ENCODE measurements around the gene GPR152. TPM values are rescaled to one million over a fixed set of nuclear protein-coding genes. Genes with fewer than 3 reads are reported as not detected.
A peak's percentile ranks its signal among the peaks of the same experiment; 100 is the strongest.

Gene GPR152
- polyA plus RNA-seq, 2 of the 4 experiments (the other 2 are of a cell fraction): not detected

DNA sequence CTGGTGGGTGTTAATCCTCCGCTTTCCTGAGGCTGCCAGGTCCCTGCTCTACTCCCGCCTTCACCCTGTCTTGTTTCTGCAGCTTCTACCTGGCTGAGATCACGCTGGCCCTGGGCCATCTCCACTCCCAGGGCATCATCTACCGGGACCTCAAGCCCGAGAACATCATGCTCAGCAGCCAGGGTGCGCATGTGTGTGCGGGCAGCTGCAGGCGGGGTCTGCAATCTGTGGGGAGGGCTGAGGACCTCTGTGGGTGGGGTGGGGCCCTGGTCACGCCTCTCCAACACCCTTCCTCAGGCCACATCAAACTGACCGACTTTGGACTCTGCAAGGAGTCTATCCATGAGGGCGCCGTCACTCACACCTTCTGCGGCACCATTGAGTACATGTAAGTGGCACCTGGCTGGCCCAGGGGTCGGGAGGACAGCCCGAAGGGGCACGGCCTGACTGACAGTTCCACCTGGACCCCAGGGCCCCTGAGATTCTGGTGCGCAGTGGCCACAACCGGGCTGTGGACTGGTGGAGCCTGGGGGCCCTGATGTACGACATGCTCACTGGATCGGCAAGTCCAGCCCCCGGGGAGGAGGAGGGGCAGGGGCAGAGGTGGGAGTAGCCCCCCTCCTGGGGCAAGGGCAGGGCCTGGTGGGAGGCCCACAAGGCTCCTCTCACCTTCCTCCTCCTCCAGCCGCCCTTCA, 19.7 kb downstream of the GPR152 start:
- ChIA-PET POLR2A (interaction anchor here (0.5 kb wide), 2 partner anchors 28 kb away, joined by 3 read pairs; no protein-coding TSS in a partner anchor), CTCF (interaction anchor here (1.0 to 1.2 kb wide), 2 partner anchors 50 to 73 kb away, joined by 3 to 4 read pairs; partner anchors contain the start of gene PITPNM1)
- WGBS (ENCODE audit: missing lambda C conversion rate): 87% methylated on average over 19 of the region's 22 CpGs
- Histone ChIP-seq H3K4me2 (no peak overlapping the region), H3K9me3 (no peaks in the 10 kb centered on the region), H3K27ac (no peak overlapping the region), H3K4me1 (peaks cover 19% of the 10 kb centered on the region; the same call in 2 of the 3 replicates), H3K4me3 (no peak overlapping the region)
- DNase-seq (ENCODE audit: low read depth in 1 of 2, low spot score in 1 of 2) (no peak), FAIRE-seq (no peak), ATAC-seq (no peak)
- no peak for TF ChIP-seq NR3C1 (IDR thresholded peaks at IDR 0.05)
- TF ChIP-seq RAD21 (conservative IDR thresholded peaks at IDR 0.05 in 1 of 2, IDR thresholded peaks at IDR 0.05 in 1 of 2): no peak
- TF ChIP-seq CHD4 (IDR thresholded peaks at IDR 0.05; ENCODE audit: borderline replicate concordance): no peak
- no peak for TF ChIP-seq ESRRA (IDR thresholded peaks at IDR 0.05; ENCODE audit: borderline replicate concordance, low read length)
- TF ChIP-seq, protein P1, sequence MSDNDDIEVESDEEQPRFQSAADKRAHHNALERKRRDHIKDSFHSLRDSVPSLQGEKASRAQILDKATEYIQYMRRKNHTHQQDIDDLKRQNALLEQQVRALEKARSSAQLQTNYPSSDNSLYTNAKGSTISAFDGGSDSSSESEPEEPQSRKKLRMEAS (IDR thresholded peaks at IDR 0.05): no peak
- TF ChIP-seq, protein P2, sequence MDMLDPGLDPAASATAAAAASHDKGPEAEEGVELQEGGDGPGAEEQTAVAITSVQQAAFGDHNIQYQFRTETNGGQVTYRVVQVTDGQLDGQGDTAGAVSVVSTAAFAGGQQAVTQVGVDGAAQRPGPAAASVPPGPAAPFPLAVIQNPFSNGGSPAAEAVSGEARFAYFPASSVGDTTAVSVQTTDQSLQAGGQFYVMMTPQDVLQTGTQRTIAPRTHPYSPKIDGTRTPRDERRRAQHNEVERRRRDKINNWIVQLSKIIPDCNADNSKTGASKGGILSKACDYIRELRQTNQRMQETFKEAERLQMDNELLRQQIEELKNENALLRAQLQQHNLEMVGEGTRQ (IDR thresholded peaks at IDR 0.05): no peak
- TF ChIP-seq JUNB (IDR thresholded peaks at IDR 0.05): no peak

DNA sequence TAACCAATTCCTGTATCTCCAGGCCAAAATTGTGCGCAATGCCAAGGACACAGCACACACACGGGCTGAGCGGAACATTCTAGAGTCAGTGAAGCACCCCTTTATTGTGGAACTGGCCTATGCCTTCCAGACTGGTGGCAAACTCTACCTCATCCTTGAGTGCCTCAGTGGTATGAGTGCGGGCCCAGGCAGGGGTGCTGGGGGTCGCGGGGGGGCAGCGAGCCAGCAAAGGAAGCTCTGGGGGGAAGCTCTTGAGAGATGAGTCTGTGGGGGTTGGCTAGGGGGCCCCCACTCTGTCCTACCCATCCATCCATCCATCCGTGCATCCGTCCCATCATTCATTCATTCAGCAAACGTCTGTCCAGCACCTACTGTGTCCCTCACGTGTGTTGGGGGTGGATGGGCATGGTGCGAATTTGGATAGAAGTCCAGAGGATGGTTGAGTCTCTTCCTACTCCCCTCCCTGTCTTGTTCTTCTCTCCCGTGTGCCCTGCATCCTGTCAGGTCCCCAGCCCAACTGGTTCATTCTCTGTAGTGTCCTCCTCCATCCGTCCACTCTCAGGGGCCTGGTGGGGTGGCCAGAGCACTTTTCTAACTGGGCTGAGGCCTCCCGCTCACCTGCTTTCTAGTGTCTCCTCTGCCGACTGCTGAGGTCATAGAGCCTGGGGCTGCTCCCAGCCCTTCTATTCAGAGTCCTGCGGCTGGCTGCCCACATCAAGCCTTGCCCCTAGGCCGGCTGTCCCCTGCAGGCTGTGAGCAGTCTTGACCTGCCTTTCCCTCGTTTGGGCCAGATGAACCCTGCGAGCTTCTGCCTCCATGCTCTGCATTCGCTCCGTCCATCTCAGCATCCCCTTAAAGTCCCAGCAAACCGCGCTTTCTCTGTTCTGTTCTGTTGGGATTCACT, 20.9 kb downstream of the GPR152 start:
- CTCF ChIA-PET: interaction anchor here (0.7 to 1.6 kb wide), 2 partner anchors 26 to 50 kb away, joined by 3 to 5 read pairs; no protein-coding TSS in a partner anchor
- FAIRE-seq (no peak), ATAC-seq (no peak), DNase-seq (ENCODE audit: low read depth in 1 of 2, low spot score in 1 of 2) (no peak)
- TF ChIP-seq KDM1A (IDR thresholded peaks at IDR 0.05; ENCODE audit: low read depth) (no peak), CBX8 (IDR thresholded peaks at IDR 0.05) (no peak), FOXS1 (CRISPR knock-in tag; IDR thresholded peaks at IDR 0.05) (no peak), BHLHE40 (IDR thresholded peaks at IDR 0.05; ENCODE audit: low read depth, low read length) (no peak), ZSCAN20 (CRISPR knock-in tag; IDR thresholded peaks at IDR 0.05) (no peak), ZC3H11A (IDR thresholded peaks at IDR 0.05) (no peak), EP300 (IDR thresholded peaks at IDR 0.05) (no peak), EHF (CRISPR knock-in tag; IDR thresholded peaks at IDR 0.05) (no peak), POLR2AphosphoS2 (conservative IDR thresholded peaks at IDR 0.05; ENCODE audit: low read length) (no peak), RNF2 (IDR thresholded peaks at IDR 0.05; ENCODE audit: borderline replicate concordance, low read depth) (no peak), NR3C1 (IDR thresholded peaks at IDR 0.05) (no peak), POLR2A (IDR thresholded peaks at IDR 0.05; ENCODE audit: low read length) (no peak)
- TF ChIP-seq, protein P1 (IDR thresholded peaks at IDR 0.05): no peak
- TF ChIP-seq, protein P2 (IDR thresholded peaks at IDR 0.05): no peak
- POLR2A ChIA-PET: no interaction called here
- WGBS (ENCODE audit: missing lambda C conversion rate): 86% methylated on average over 24 of the region's 24 CpGs
- Histone ChIP-seq H3K9me3 (no peaks in the 10 kb centered on the region), H3K4me1 (peaks cover 19% of the 10 kb centered on the region; the same call in 2 of the 3 replicates), H3K4me3 (no peak overlapping the region), H3K4me2 (no peak overlapping the region), H3K27ac (no peak overlapping the region)

DNA sequence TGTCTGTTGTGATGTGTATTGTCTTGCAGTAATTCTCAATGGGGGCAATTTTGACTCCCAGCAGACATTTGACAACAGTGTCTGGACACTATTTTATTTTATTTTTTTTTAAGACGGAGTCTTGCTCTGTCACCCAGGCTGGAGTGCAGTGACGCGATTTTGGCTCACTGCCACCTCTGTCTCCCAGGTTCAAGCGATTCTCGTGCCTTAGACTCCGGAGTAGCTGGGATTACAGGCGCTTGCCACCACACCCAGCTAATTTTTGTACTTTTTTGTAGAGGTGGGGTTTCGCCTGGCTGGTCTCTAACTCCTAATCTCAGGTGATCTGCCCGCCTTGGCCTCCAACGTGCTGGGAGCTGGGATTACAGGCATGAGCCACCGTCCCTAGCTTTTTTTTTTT, 22.8 kb downstream of the GPR152 start:
- CTCF ChIA-PET: interaction anchor here (0.7 to 1.6 kb wide), 4 partner anchors 9 to 167 kb away, joined by 3 to 5 read pairs (median 4); no protein-coding TSS in a partner anchor
- no peak for ATAC-seq
- no peak for FAIRE-seq

More for the DNA sequence above, 22.8 kb downstream of the GPR152 start:
- WGBS (ENCODE audit: missing lambda C conversion rate): 86% methylated on average over 11 of the region's 11 CpGs
- Histone ChIP-seq H3K4me1 (peaks cover 11% of the 10 kb centered on the region; the same call in 2 of the 3 replicates), H3K4me2 (peak overlapping the region; percentile 85), H3K27ac (no peak overlapping the region), H3K4me3 (no peak overlapping the region), H3K9me3 (no peaks in the 10 kb centered on the region)
- DNase-seq (ENCODE audit: low read depth in 1 of 2, low spot score in 1 of 2): no peak
- no peak for TF ChIP-seq EHF (CRISPR knock-in tag; IDR thresholded peaks at IDR 0.05)
- TF ChIP-seq CEBPB (IDR thresholded peaks at IDR 0.05): no peak
- TF ChIP-seq, protein P3, sequence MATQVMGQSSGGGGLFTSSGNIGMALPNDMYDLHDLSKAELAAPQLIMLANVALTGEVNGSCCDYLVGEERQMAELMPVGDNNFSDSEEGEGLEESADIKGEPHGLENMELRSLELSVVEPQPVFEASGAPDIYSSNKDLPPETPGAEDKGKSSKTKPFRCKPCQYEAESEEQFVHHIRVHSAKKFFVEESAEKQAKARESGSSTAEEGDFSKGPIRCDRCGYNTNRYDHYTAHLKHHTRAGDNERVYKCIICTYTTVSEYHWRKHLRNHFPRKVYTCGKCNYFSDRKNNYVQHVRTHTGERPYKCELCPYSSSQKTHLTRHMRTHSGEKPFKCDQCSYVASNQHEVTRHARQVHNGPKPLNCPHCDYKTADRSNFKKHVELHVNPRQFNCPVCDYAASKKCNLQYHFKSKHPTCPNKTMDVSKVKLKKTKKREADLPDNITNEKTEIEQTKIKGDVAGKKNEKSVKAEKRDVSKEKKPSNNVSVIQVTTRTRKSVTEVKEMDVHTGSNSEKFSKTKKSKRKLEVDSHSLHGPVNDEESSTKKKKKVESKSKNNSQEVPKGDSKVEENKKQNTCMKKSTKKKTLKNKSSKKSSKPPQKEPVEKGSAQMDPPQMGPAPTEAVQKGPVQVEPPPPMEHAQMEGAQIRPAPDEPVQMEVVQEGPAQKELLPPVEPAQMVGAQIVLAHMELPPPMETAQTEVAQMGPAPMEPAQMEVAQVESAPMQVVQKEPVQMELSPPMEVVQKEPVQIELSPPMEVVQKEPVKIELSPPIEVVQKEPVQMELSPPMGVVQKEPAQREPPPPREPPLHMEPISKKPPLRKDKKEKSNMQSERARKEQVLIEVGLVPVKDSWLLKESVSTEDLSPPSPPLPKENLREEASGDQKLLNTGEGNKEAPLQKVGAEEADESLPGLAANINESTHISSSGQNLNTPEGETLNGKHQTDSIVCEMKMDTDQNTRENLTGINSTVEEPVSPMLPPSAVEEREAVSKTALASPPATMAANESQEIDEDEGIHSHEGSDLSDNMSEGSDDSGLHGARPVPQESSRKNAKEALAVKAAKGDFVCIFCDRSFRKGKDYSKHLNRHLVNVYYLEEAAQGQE (IDR thresholded peaks at IDR 0.05): no peak
- POLR2A ChIA-PET: no interaction called here

Data from A549 (cell line).